HEK293 (cell line): ENCODE results near the gene CORO1A.
"Not testable (repeated sequence)": the region's sequence is repeated elsewhere in the genome, so short reads cannot be mapped to it uniquely, and the experiment has no call there.

Experiments used
- CTCF ChIA-PET: fragments of 350-600 bp; formaldehyde crosslinking; extraction: SDS; loops from one replicate; lab custom pipeline; 2021; ENCODE audit warnings: antibody characterized with exemption; lab: Yijun Ruan, JAX
- POLR2A ChIA-PET: fragments of 300-600 bp; formaldehyde crosslinking; extraction: SDS; loops from one replicate; lab custom pipeline; 2020; ENCODE audit warnings: antibody characterized with exemption, inconsistent platforms; lab: Yijun Ruan, JAX
- H3K27ac ChIP-seq: fragments of 200-500 bp; sonication (Bioruptor generic); 2 replicates; pipeline ENCODE4 v1.5.1; 2014; ENCODE audit warnings: low read depth, low read length, control low read depth, inconsistent platforms; ENCODE audit errors: extremely low read depth
- H3K36me3 ChIP-seq, 2 experiments: fragments of 200-500 bp in 1 of 2; sonication (Bioruptor generic) in 1 of 2; 1 replicate in 1 of 2; 2 replicates in 1 of 2; pipeline ENCODE4 v1.5.1; 2014 to 2017; ENCODE audit warnings: inconsistent platforms in 2 of 2, low read length in 2 of 2; ENCODE audit not compliant: control insufficient read depth in 2 of 2, insufficient read depth in 1 of 2
- H3K4me1 ChIP-seq: fragments of 200-500 bp; sonication (Bioruptor generic); 2 replicates; pipeline ENCODE4 v1.5.1; 2014; ENCODE audit warnings: mild to moderate bottlenecking, low read length, inconsistent platforms; ENCODE audit not compliant: control insufficient read depth, insufficient read depth
- H3K4me3 ChIP-seq: 2 replicates; pipeline ENCODE4 v1.5.1; 2011; ENCODE audit warnings: low read depth, mild to moderate bottlenecking, control low read depth, low read length, moderate library complexity
- H3K9me3 ChIP-seq: fragments of 200-500 bp; sonication (Bioruptor generic); 2 replicates; pipeline ENCODE4 v1.5.1; 2014; ENCODE audit warnings: low read depth, low read length, inconsistent platforms; ENCODE audit not compliant: control insufficient read depth, insufficient read depth
- BCL6B ChIP-seq: fragments of 450-650 bp; formaldehyde crosslinking; IDR thresholded peaks from 2 replicates; pipeline ENCODE4 v1.5.1; 2017; ENCODE audit warnings: missing biosample characterization, missing genetic modification characterization
- HIC1 ChIP-seq: fragments of 450-650 bp; formaldehyde crosslinking; IDR thresholded peaks from 2 replicates; pipeline ENCODE4 v1.5.1; 2016; ENCODE audit warnings: missing biosample characterization, missing genetic modification characterization
- PRDM1 ChIP-seq: fragments of 450-650 bp; formaldehyde crosslinking; IDR thresholded peaks from 2 replicates; pipeline ENCODE4; 2016; ENCODE audit warnings: missing biosample characterization, missing genetic modification characterization
- ZBTB11 ChIP-seq: fragments of 450-650 bp; formaldehyde crosslinking; conservative IDR thresholded peaks from 2 replicates; pipeline ENCODE4 v1.5.1; 2016; ENCODE audit warnings: low read depth, missing biosample characterization, missing genetic modification characterization
- ZBTB44 ChIP-seq: fragments of 450-650 bp; IDR thresholded peaks from 2 replicates; pipeline ENCODE4 v1.5.1; 2018; ENCODE audit warnings: missing biosample characterization, mild to moderate bottlenecking, missing genetic modification characterization
- ZNF132 ChIP-seq: fragments of 450-650 bp; formaldehyde crosslinking; IDR thresholded peaks from 2 replicates; pipeline ENCODE4 v1.5.1; 2017; ENCODE audit warnings: missing biosample characterization, missing genetic modification characterization, borderline replicate concordance
- ZNF174 ChIP-seq: fragments of 450-650 bp; formaldehyde crosslinking; IDR thresholded peaks from 2 replicates; pipeline ENCODE4 v1.5.0; 2017; ENCODE audit warnings: missing biosample characterization, mild to moderate bottlenecking, missing genetic modification characterization
- ZNF292 ChIP-seq: fragments of 450-650 bp; formaldehyde crosslinking; IDR thresholded peaks from 2 replicates; pipeline ENCODE4 v1.5.1; 2016; ENCODE audit warnings: low read depth, missing biosample characterization, missing genetic modification characterization, borderline replicate concordance
- ZNF398 ChIP-seq: fragments of 450-650 bp; formaldehyde crosslinking; IDR thresholded peaks from 2 replicates; pipeline ENCODE4 v1.5.1; 2017; ENCODE audit warnings: missing biosample characterization, missing genetic modification characterization
- ZNF416 ChIP-seq: fragments of 450-650 bp; formaldehyde crosslinking; IDR thresholded peaks from 2 replicates; pipeline ENCODE4 v1.5.1; 2016; ENCODE audit warnings: missing biosample characterization, missing genetic modification characterization
- ZNF580 ChIP-seq: fragments of 450-650 bp; formaldehyde crosslinking; IDR thresholded peaks from 2 replicates; pipeline ENCODE4 v1.5.1; 2016; ENCODE audit warnings: missing biosample characterization, missing genetic modification characterization
- ZNF658 ChIP-seq: fragments of 450-650 bp; formaldehyde crosslinking; IDR thresholded peaks from 2 replicates; pipeline ENCODE4; 2016; ENCODE audit warnings: missing biosample characterization, missing genetic modification characterization
- ZSCAN16 ChIP-seq: fragments of 450-650 bp; formaldehyde crosslinking; IDR thresholded peaks from 2 replicates; pipeline ENCODE4 v1.5.1; 2016; ENCODE audit warnings: missing biosample characterization, missing genetic modification characterization
- ZSCAN30 ChIP-seq: fragments of 450-650 bp; IDR thresholded peaks from 2 replicates; pipeline ENCODE4 v1.5.1; 2018; ENCODE audit warnings: missing biosample characterization, mild to moderate bottlenecking, missing genetic modification characterization, moderate library complexity

The CORO1A gene

GRCh38 chr16:30166202-30166902 lies 17.1 kb upstream of the CORO1A start (continued):
- TF ChIP-seq ZNF416: no peak
- no peak for TF ChIP-seq ZBTB11 (tag by site-specific recombination)
- TF ChIP-seq HIC1 (tag by site-specific recombination): no peak
- TF ChIP-seq ZNF292 (tag by site-specific recombination): no peak
- TF ChIP-seq ZBTB44 (tag by site-specific recombination): no peak
- no peak for TF ChIP-seq ZNF580
- no peak for TF ChIP-seq ZSCAN16 (tag by site-specific recombination)

GRCh38 chr16:30168746-30169145 lies 14.7 kb upstream of the CORO1A start:
- POLR2A ChIA-PET, H3K4me1 ChIP-seq, CTCF ChIA-PET, H3K9me3 ChIP-seq, H3K36me3 ChIP-seq, H3K27ac ChIP-seq, H3K4me3 ChIP-seq: not testable (repeated sequence)

- H3K27ac ChIP-seq, H3K9me3 ChIP-seq, H3K36me3 ChIP-seq, H3K4me3 ChIP-seq, CTCF ChIA-PET, POLR2A ChIA-PET, H3K4me1 ChIP-seq: not testable (repeated sequence)
Measured at GRCh38 chr16:30169416-30169815, 14.0 kb upstream of the CORO1A start.

GRCh38 chr16:30170145-30170544 lies 13.3 kb upstream of the CORO1A start:
- H3K9me3 ChIP-seq, H3K4me3 ChIP-seq, CTCF ChIA-PET, POLR2A ChIA-PET, H3K27ac ChIP-seq, H3K4me1 ChIP-seq, H3K36me3 ChIP-seq: not testable (repeated sequence)

GRCh38 chr16:30173054-30173453 lies 10.3 kb upstream of the CORO1A start:
- no peaks in the 10 kb centered on the region for H3K4me1 ChIP-seq
- ChIA-PET POLR2A (interaction anchor here (0.6 kb wide), 1 partner anchor 525 kb away, joined by 6 read pairs; no protein-coding TSS in a partner anchor), CTCF (no interaction called here)
- H3K36me3 ChIP-seq: no peaks in the 10 kb centered on the region
- no peak overlapping the region for H3K27ac ChIP-seq
- H3K4me3 ChIP-seq: no peak overlapping the region
- H3K9me3 ChIP-seq: no peaks in the 10 kb centered on the region
- no peak for TF ChIP-seq ZNF398 (tag by site-specific recombination)
- TF ChIP-seq ZNF132 (tag by site-specific recombination): no peak
- no peak for TF ChIP-seq ZNF174 (tag by site-specific recombination)
- no peak for TF ChIP-seq ZNF658
- TF ChIP-seq ZSCAN30 (tag by site-specific recombination): no peak
- TF ChIP-seq PRDM1: no peak
- TF ChIP-seq BCL6B: no peak
